Measurements from ENCODE around the gene TAX1BP3. TPM values are rescaled to one million over a fixed set of nuclear protein-coding genes. Genes with fewer than 3 reads are reported as not detected.

The TAX1BP3 gene
- polyA plus RNA-seq, 1 of the 3 experiments (the other 2 are of a cell fraction): 192 TPM

- Histone ChIP-seq H4K20me1 (ENCODE audit: insufficient read depth) (no peaks in the 10 kb centered on the region), H3K79me2 (ENCODE audit: insufficient read depth) (no peaks in the 10 kb centered on the region), H3K4me1 (ENCODE audit: control insufficient read depth in 1 of 2, insufficient read depth in 2 of 2, low read depth in 1 of 2, low read length in 1 of 2) (peaks cover 0 to 9% of the 10 kb centered on the region in 2 experiments; a peak in 1 of 4 replicates), H3F3A (replicated peaks; ENCODE audit: insufficient read depth) (no peaks in the 10 kb centered on the region), H3K9me3 (no peaks in the 10 kb centered on the region), H3K9ac (no peak overlapping the region), H3K36me3 (replicated peaks in 1 of 2; ENCODE audit: control insufficient read depth in 1 of 2, insufficient read depth in 2 of 2, low read length in 1 of 2) (no peaks in the 10 kb centered on the region), H3K4me2 (no peak overlapping the region), H3K9me2 (no peaks in the 10 kb centered on the region), H3K4me3 (ENCODE audit: low read depth in 2 of 2, low read length in 1 of 2) (no peak overlapping the region), H2AFZ (ENCODE audit: low read depth) (no peak overlapping the region), H3K27ac (ENCODE audit: low read depth in 2 of 2, low read length in 1 of 2) (no peak overlapping the region), H3K27me3 (ENCODE audit: insufficient read depth) (no peaks in the 10 kb centered on the region)
- no peak for DNase-seq
- ChIA-PET CTCF (no interaction called here), POLR2A (no interaction called here)
- no peak for TF ChIP-seq FOXJ3 (CRISPR knock-in tag; IDR thresholded peaks at IDR 0.05)
- TF ChIP-seq, protein P1, sequence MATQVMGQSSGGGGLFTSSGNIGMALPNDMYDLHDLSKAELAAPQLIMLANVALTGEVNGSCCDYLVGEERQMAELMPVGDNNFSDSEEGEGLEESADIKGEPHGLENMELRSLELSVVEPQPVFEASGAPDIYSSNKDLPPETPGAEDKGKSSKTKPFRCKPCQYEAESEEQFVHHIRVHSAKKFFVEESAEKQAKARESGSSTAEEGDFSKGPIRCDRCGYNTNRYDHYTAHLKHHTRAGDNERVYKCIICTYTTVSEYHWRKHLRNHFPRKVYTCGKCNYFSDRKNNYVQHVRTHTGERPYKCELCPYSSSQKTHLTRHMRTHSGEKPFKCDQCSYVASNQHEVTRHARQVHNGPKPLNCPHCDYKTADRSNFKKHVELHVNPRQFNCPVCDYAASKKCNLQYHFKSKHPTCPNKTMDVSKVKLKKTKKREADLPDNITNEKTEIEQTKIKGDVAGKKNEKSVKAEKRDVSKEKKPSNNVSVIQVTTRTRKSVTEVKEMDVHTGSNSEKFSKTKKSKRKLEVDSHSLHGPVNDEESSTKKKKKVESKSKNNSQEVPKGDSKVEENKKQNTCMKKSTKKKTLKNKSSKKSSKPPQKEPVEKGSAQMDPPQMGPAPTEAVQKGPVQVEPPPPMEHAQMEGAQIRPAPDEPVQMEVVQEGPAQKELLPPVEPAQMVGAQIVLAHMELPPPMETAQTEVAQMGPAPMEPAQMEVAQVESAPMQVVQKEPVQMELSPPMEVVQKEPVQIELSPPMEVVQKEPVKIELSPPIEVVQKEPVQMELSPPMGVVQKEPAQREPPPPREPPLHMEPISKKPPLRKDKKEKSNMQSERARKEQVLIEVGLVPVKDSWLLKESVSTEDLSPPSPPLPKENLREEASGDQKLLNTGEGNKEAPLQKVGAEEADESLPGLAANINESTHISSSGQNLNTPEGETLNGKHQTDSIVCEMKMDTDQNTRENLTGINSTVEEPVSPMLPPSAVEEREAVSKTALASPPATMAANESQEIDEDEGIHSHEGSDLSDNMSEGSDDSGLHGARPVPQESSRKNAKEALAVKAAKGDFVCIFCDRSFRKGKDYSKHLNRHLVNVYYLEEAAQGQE (IDR thresholded peaks at IDR 0.05; ENCODE audit: low read depth, low read length): no peak
- TF ChIP-seq PBX3 (IDR thresholded peaks at IDR 0.05): no peak
- TF ChIP-seq GATA2 (CRISPR knock-in tag; IDR thresholded peaks at IDR 0.05): no peak
- no peak for TF ChIP-seq TCF12 (IDR thresholded peaks at IDR 0.05)
- no peak for TF ChIP-seq EP300 (IDR thresholded peaks at IDR 0.05; ENCODE audit: borderline replicate concordance in 1 of 2, low read depth in 1 of 2, low read length in 1 of 2)
- TF ChIP-seq, protein P2, sequence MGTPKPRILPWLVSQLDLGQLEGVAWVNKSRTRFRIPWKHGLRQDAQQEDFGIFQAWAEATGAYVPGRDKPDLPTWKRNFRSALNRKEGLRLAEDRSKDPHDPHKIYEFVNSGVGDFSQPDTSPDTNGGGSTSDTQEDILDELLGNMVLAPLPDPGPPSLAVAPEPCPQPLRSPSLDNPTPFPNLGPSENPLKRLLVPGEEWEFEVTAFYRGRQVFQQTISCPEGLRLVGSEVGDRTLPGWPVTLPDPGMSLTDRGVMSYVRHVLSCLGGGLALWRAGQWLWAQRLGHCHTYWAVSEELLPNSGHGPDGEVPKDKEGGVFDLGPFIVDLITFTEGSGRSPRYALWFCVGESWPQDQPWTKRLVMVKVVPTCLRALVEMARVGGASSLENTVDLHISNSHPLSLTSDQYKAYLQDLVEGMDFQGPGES (IDR thresholded peaks at IDR 0.05; ENCODE audit: low read depth, low read length): no peak
- no peak for TF ChIP-seq RFX5 (IDR thresholded peaks at IDR 0.05; ENCODE audit: low read length)
- TF ChIP-seq MEF2A (IDR thresholded peaks at IDR 0.05; ENCODE audit: borderline replicate concordance, low read depth): no peak
- no peak for TF ChIP-seq FOXM1 (IDR thresholded peaks at IDR 0.05; ENCODE audit: low read depth)
- TF ChIP-seq SIN3A (IDR thresholded peaks at IDR 0.05; ENCODE audit: borderline replicate concordance, low read depth, low read length): no peak
- no peak for TF ChIP-seq TEAD4 (IDR thresholded peaks at IDR 0.05; ENCODE audit: borderline replicate concordance, insufficient read depth)
- TF ChIP-seq CTCF (IDR thresholded peaks at IDR 0.05): no peak
- no peak for TF ChIP-seq TAF1 (IDR thresholded peaks at IDR 0.05; ENCODE audit: borderline replicate concordance, low read depth, low read length)
- TF ChIP-seq RCOR1 (IDR thresholded peaks at IDR 0.05; ENCODE audit: low read length): no peak
- no peak for TF ChIP-seq RXRA (IDR thresholded peaks at IDR 0.05; ENCODE audit: borderline replicate concordance, low read depth)
- no peak for TF ChIP-seq MAX (IDR thresholded peaks at IDR 0.05; ENCODE audit: low read depth)
- TF ChIP-seq POLR2AphosphoS5 (IDR thresholded peaks at IDR 0.05; ENCODE audit: low read depth, low read length): no peak
- TF ChIP-seq EZH2phosphoT487 (IDR thresholded peaks at IDR 0.05; ENCODE audit: borderline replicate concordance, low read depth): no peak
- TF ChIP-seq USF2 (IDR thresholded peaks at IDR 0.05; ENCODE audit: borderline replicate concordance, low read depth, low read length): no peak
- 73% methylated on average over 4 of the region's 4 CpGs for WGBS (ENCODE audit: low lambda C conversion rate)
Observed at GRCh38 chr17:3699951-3700350, 31.6 kb upstream of the TAX1BP3 start.
